Mesendoderm (in vitro differentiated cells): Measurements from ENCODE around the gene DTX1.

Experiments used
- DNase-seq: peaks from one replicate; pipeline ENCODE4 v3.0.0; 2013
- H2AK5ac ChIP-seq: 2 replicates; pipeline ENCODE4 v1.6.1; 2013; ENCODE audit warnings: low read length, inconsistent platforms
- H2BK120ac ChIP-seq: 2 replicates; pipeline ENCODE4 v1.6.1; 2013; ENCODE audit warnings: low read depth, mild to moderate bottlenecking, low read length, moderate library complexity, mixed read lengths
- H2BK15ac ChIP-seq: replicated peaks from 2 replicates; pipeline ENCODE4 v1.6.1; 2013; ENCODE audit warnings: low read depth, mild to moderate bottlenecking, moderate library complexity
- H2BK5ac ChIP-seq: 2 replicates; pipeline ENCODE4 v1.6.1; 2013; ENCODE audit warnings: low read length, inconsistent platforms
- H3K18ac ChIP-seq: 2 replicates; pipeline ENCODE4 v1.6.1; 2013; ENCODE audit warnings: mild to moderate bottlenecking, low read length, mixed read lengths
- H3K23ac ChIP-seq: one replicate; pipeline ENCODE4 v1.6.1; 2013; ENCODE audit warnings: low read length
- H3K27ac ChIP-seq: 2 replicates; pipeline ENCODE4 v1.5.1; 2013; ENCODE audit warnings: low read depth, mild to moderate bottlenecking, inconsistent platforms, low read length, moderate library complexity
- H3K27me3 ChIP-seq: 2 replicates; pipeline ENCODE4 v1.6.1; 2013; ENCODE audit warnings: low read length, control low read depth, mild to moderate bottlenecking, inconsistent platforms; ENCODE audit not compliant: insufficient read depth, poor library complexity
- H3K36me3 ChIP-seq: 2 replicates; pipeline ENCODE4 v1.6.1; 2013; ENCODE audit warnings: low read length, inconsistent platforms; ENCODE audit not compliant: control insufficient read depth, insufficient read depth
- H3K4ac ChIP-seq: one replicate; pipeline ENCODE4 v1.6.1; 2013; ENCODE audit warnings: low read depth, mild to moderate bottlenecking, low read length, moderate library complexity
- H3K4me1 ChIP-seq: 2 replicates; pipeline ENCODE4 v1.6.1; 2013; ENCODE audit warnings: low read depth, low read length, inconsistent platforms; ENCODE audit not compliant: control insufficient read depth
- H3K4me2 ChIP-seq: 2 replicates; pipeline ENCODE4 v1.6.1; 2013; ENCODE audit warnings: low read length
- H3K4me3 ChIP-seq: 2 replicates; pipeline ENCODE4 v1.5.1; 2013; ENCODE audit warnings: mild to moderate bottlenecking, low read length
- H3K56ac ChIP-seq: one replicate; pipeline ENCODE4 v1.6.1; 2013; ENCODE audit warnings: low read length
- H3K79me1 ChIP-seq: 2 replicates; pipeline ENCODE4 v1.6.1; 2013; ENCODE audit warnings: low read length, inconsistent platforms
- H3K79me2 ChIP-seq: 2 replicates; pipeline ENCODE4 v1.6.1; 2013; ENCODE audit warnings: mild to moderate bottlenecking, low read length; ENCODE audit not compliant: control insufficient read depth, insufficient read depth
- H3K9ac ChIP-seq: 2 replicates; pipeline ENCODE4 v1.6.1; 2013; ENCODE audit warnings: low read length, inconsistent platforms
- H4K5ac ChIP-seq: one replicate; pipeline ENCODE4 v1.6.1; 2013; ENCODE audit warnings: low read length
- H4K8ac ChIP-seq: one replicate; pipeline ENCODE4 v1.6.1; 2013; ENCODE audit warnings: low read depth, mild to moderate bottlenecking, control low read depth, low read length, moderate library complexity
- WGBS: extraction: QIAGEN DNeasy Blood & Tissue Kit; methylation state at CpG from one replicate; pipeline ENCODE4 v1.1.7; 2013; ENCODE audit warnings: low lambda C conversion rate, missing lambda C conversion rate; ENCODE audit not compliant: insufficient coverage; ENCODE audit errors: extremely low coverage; 5-methylcytosine and 5-hydroxymethylcytosine counted together

Gene DTX1

GRCh38 chr12:113133036-113133435 lies 76.5 kb downstream of the DTX1 start:
- H2AK5ac ChIP-seq: no peak overlapping the region
- no peak for DNase-seq
- H2BK15ac ChIP-seq: no peak overlapping the region
- no peak overlapping the region for H3K9ac ChIP-seq
- H3K79me1 ChIP-seq: no peaks in the 10 kb centered on the region
- WGBS: no CpG with 5 or more reads among the region's 6 CpGs
- no peaks in the 10 kb centered on the region for H3K79me2 ChIP-seq
- H3K4me1 ChIP-seq: peaks cover 6% of the 10 kb centered on the region
- H3K36me3 ChIP-seq: no peaks in the 10 kb centered on the region
- H2BK5ac ChIP-seq: no peak overlapping the region
- H3K4me3 ChIP-seq: no peak overlapping the region
- no peak overlapping the region for H3K27ac ChIP-seq
- no peak overlapping the region for H3K4ac ChIP-seq
- H3K56ac ChIP-seq: no peak overlapping the region
- H2BK120ac ChIP-seq: no peak overlapping the region
- no peak overlapping the region for H3K4me2 ChIP-seq
- H3K18ac ChIP-seq: no peak overlapping the region
- no peak overlapping the region for H3K23ac ChIP-seq
- no peak overlapping the region for H4K8ac ChIP-seq
- H3K27me3 ChIP-seq: no peaks in the 10 kb centered on the region
- H4K5ac ChIP-seq: no peak overlapping the region

- no peaks in the 10 kb centered on the region for H3K27me3 ChIP-seq
- no peak for DNase-seq
- no peak overlapping the region for H3K4ac ChIP-seq
- no peak overlapping the region for H2AK5ac ChIP-seq
- no peak overlapping the region for H4K8ac ChIP-seq
- H3K79me2 ChIP-seq: no peaks in the 10 kb centered on the region
- H3K4me2 ChIP-seq: no peak overlapping the region
- H3K4me1 ChIP-seq: peaks cover 6% of the 10 kb centered on the region
- H3K27ac ChIP-seq: no peak overlapping the region
- H3K56ac ChIP-seq: no peak overlapping the region
- no peak overlapping the region for H3K23ac ChIP-seq
- no peak overlapping the region for H2BK120ac ChIP-seq
- H3K4me3 ChIP-seq: no peak overlapping the region
- no CpG with 5 or more reads among the region's 3 CpGs for WGBS
- H4K5ac ChIP-seq: no peak overlapping the region
- no peaks in the 10 kb centered on the region for H3K79me1 ChIP-seq
- H2BK5ac ChIP-seq: no peak overlapping the region
- H3K36me3 ChIP-seq: no peaks in the 10 kb centered on the region
- H2BK15ac ChIP-seq: no peak overlapping the region
- H3K18ac ChIP-seq: no peak overlapping the region
- H3K9ac ChIP-seq: no peak overlapping the region
These were observed 77.1 kb downstream of the DTX1 start for GRCh38 chr12:113133666-113134065.

GRCh38 chr12:113134071-113134470 lies 77.5 kb downstream of the DTX1 start:
- Histone ChIP-seq H3K79me1 (no peaks in the 10 kb centered on the region), H3K36me3 (no peaks in the 10 kb centered on the region), H3K23ac (no peak overlapping the region), H3K4ac (no peak overlapping the region), H2BK5ac (no peak overlapping the region), H3K4me2 (no peak overlapping the region), H3K9ac (no peak overlapping the region), H2BK15ac (no peak overlapping the region), H3K27me3 (no peaks in the 10 kb centered on the region), H3K27ac (no peak overlapping the region), H3K79me2 (no peaks in the 10 kb centered on the region), H4K8ac (no peak overlapping the region), H3K4me1 (peaks cover 6% of the 10 kb centered on the region), H3K4me3 (no peak overlapping the region), H3K56ac (no peak overlapping the region), H4K5ac (no peak overlapping the region), H2AK5ac (no peak overlapping the region), H3K18ac (no peak overlapping the region), H2BK120ac (no peak overlapping the region)
- no CpG with 5 or more reads among the region's 2 CpGs for WGBS
- no peak for DNase-seq

GRCh38 chr12:113134521-113134951 lies 78.0 kb downstream of the DTX1 start:
- DNase-seq: no peak

GRCh38 chr12:113135178-113136127 lies 78.9 kb downstream of the DTX1 start, which contains the start of gene RASAL1:
Gene RASAL1, minus strand, starts transcription at chr12:113135761. Its CDS starts 299 bp downstream, at chr12:113135462.
- H3K27me3 ChIP-seq: no peaks in the 10 kb centered on the region
- peak; percentile 86 for DNase-seq
- peak within 1 kb of the TSS; percentile 28 for H3K4me3 ChIP-seq

More at GRCh38 chr12:113134521-113134951, 78.0 kb downstream of the DTX1 start:
- Histone ChIP-seq H3K27ac (no peak overlapping the region), H4K5ac (no peak overlapping the region), H3K9ac (peak overlapping the region; percentile 74), H2BK5ac (no peak overlapping the region), H3K79me2 (no peaks in the 10 kb centered on the region), H2BK15ac (no peak overlapping the region), H2AK5ac (no peak overlapping the region), H3K56ac (peak overlapping the region; percentile 89), H2BK120ac (no peak overlapping the region), H3K4ac (no peak overlapping the region), H3K36me3 (no peaks in the 10 kb centered on the region), H3K4me2 (no peak overlapping the region), H4K8ac (no peak overlapping the region), H3K23ac (no peak overlapping the region), H3K4me3 (no peak overlapping the region), H3K4me1 (peaks cover 6% of the 10 kb centered on the region), H3K27me3 (no peaks in the 10 kb centered on the region), H3K18ac (no peak overlapping the region), H3K79me1 (no peaks in the 10 kb centered on the region)
- WGBS: no CpG with 5 or more reads among the region's 6 CpGs

More at GRCh38 chr12:113135178-113136127, 78.9 kb downstream of the DTX1 start, which contains the start of gene RASAL1:
- Histone ChIP-seq H2BK5ac (no peak within 1 kb of the TSS), H2AK5ac (no peak within 1 kb of the TSS), H3K23ac (no peak within 1 kb of the TSS), H3K18ac (no peak within 1 kb of the TSS), H3K79me1 (no peaks in the 10 kb centered on the region), H3K4me2 (peak within 1 kb of the TSS; percentile 93), H3K79me2 (no peaks in the 10 kb centered on the region), H2BK15ac (no peak within 1 kb of the TSS), H3K9ac (peak within 1 kb of the TSS; percentile 74), H3K27ac (no peak within 1 kb of the TSS), H3K4ac (no peak within 1 kb of the TSS), H2BK120ac (no peak within 1 kb of the TSS), H3K36me3 (no peaks in the 10 kb centered on the region), H3K56ac (peak within 1 kb of the TSS; percentile 89), H4K8ac (no peak within 1 kb of the TSS), H3K4me1 (peaks cover 6% of the 10 kb centered on the region), H4K5ac (no peak within 1 kb of the TSS)
- WGBS: no CpG with 5 or more reads among the region's 68 CpGs
